DND-41 (cell line): ENCODE results near the gene POFUT2.

Experiments used
- ATAC-seq: fragments of 200-7000 bp; cut with Tn5 transposase; 3 replicates; pipeline ENCODE4 v1.9.1; 2021; ENCODE audit warnings: low read depth; ENCODE audit not compliant: insufficient read depth
- DNase-seq: peaks from one replicate; pipeline ENCODE4 v3.0.0-alpha.2; 2020
- H2AFZ ChIP-seq: 2 replicates; pipeline ENCODE4 v1.6.0; 2012; ENCODE audit warnings: low read depth, low read length
- H3K27ac ChIP-seq: 2 replicates; pipeline ENCODE4 v1.5.1; 2012; ENCODE audit warnings: low read length, inconsistent platforms
- H3K27me3 ChIP-seq: fragments of 200-600 bp; sonication (generic); 2 replicates; pipeline ENCODE4 v1.6.0; 2012; ENCODE audit warnings: low read length, mild to moderate bottlenecking, inconsistent platforms; ENCODE audit not compliant: insufficient read depth, poor library complexity
- H3K36me3 ChIP-seq: 2 replicates; pipeline ENCODE4 v1.5.1; 2012; ENCODE audit warnings: low read length, inconsistent platforms; ENCODE audit not compliant: insufficient read depth
- H3K4me1 ChIP-seq: 2 replicates; pipeline ENCODE4 v1.5.1; 2012; ENCODE audit warnings: mild to moderate bottlenecking, low read length; ENCODE audit not compliant: insufficient read depth
- H3K4me2 ChIP-seq: 2 replicates; pipeline ENCODE4 v1.6.0; 2012; ENCODE audit warnings: mild to moderate bottlenecking, moderate library complexity, low read length, inconsistent platforms; ENCODE audit not compliant: insufficient read depth
- H3K4me3 ChIP-seq, 2 experiments: fragments of 200-600 bp in 1 of 2; shearing (Covaris generic) in 1 of 2; 2 replicates each; pipeline ENCODE4 v1.5.1; 2012 to 2016; ENCODE audit warnings: inconsistent platforms in 2 of 2, low read length in 2 of 2, mild to moderate bottlenecking in 2 of 2, low read depth in 1 of 2, moderate library complexity in 1 of 2
- H3K79me2 ChIP-seq: 2 replicates; pipeline ENCODE4 v1.6.0; 2012; ENCODE audit warnings: low read length, inconsistent platforms; ENCODE audit not compliant: insufficient read depth
- H3K9ac ChIP-seq: 2 replicates; pipeline ENCODE4 v1.6.0; 2012; ENCODE audit warnings: low read depth, mild to moderate bottlenecking, inconsistent platforms, low read length, moderate library complexity
- H3K9me3 ChIP-seq: 2 replicates; pipeline ENCODE4 v1.5.1; 2012; ENCODE audit warnings: low read length, moderate library complexity, mild to moderate bottlenecking, inconsistent platforms; ENCODE audit not compliant: insufficient read depth, severe bottlenecking
- H4K20me1 ChIP-seq: 2 replicates; pipeline ENCODE4 v1.6.0; 2012; ENCODE audit warnings: low read length; ENCODE audit not compliant: insufficient read depth
- CTCF ChIP-seq: IDR thresholded peaks from 2 replicates; pipeline ENCODE4 v1.5.1; 2012; ENCODE audit warnings: borderline replicate concordance, low read length, moderate library complexity, mild to moderate bottlenecking; ENCODE audit not compliant: poor library complexity, severe bottlenecking; ENCODE audit errors: extremely low read depth
- EZH2 ChIP-seq: IDR thresholded peaks from 3 replicates; pipeline ENCODE4 v1.6.1; 2012; ENCODE audit warnings: borderline replicate concordance, low read depth, mild to moderate bottlenecking, moderate library complexity, low read length, inconsistent platforms; ENCODE audit not compliant: severe bottlenecking

POFUT2 gene

GRCh38 chr21:45294509-45295291 is 7.0 kb upstream of the POFUT2 start:
- Histone ChIP-seq H3K27ac (no peak overlapping the region), H3K4me1 (no peaks in the 10 kb centered on the region; the same call in 1 of the 2 replicates), H3K4me2 (no peak overlapping the region), H3K27me3 (no peaks in the 10 kb centered on the region), H3K9ac (no peak overlapping the region), H3K79me2 (no peaks in the 10 kb centered on the region), H4K20me1 (peaks cover 13% of the 10 kb centered on the region; the same call in 1 of the 2 replicates), H3K4me3 (no peak overlapping the region), H3K36me3 (no peaks in the 10 kb centered on the region), H3K9me3 (no peaks in the 10 kb centered on the region), H2AFZ (no peak overlapping the region)
- DNase-seq (no peak), ATAC-seq (no peak)
- no peak for TF ChIP-seq EZH2
- no peak for TF ChIP-seq CTCF

DNA sequence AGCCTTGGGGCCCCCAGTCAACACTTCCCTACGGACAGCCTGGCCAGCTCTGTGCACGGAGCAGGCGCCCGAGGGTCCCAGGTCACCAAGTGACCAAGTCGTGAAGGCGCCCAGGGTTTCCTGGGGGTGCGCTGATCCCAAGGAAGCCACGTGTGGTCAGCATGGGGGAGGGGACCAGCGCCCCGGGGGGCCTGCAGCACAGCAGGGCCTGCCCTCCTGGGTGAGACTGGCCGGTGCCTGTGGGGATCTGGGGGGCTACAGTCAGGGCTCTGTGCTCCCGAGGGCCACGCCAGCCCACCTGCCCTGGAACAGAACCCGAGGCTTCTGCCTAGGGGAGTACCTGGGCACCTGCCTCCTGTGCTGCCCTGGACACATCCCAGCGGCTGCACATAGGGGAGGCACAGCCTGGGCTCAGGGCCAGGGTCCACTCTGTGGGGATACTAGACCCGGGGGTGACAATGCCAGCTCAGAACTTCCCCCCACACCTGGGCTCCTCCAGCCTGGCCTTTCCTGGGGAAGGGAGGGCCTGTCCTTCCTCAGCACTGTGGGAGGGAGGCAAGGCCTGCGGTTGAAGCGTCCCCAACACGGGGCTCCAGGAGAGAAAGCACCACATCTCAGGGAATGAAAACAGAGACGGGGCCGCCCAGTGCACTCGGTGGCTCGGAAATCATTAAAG is 6.2 kb upstream of the POFUT2 start:
- TF ChIP-seq CTCF: no peak
- no peak for TF ChIP-seq EZH2
- peaks cover 9% of the 10 kb centered on the region; the same call in 1 of the 2 replicates for H4K20me1 ChIP-seq
- H3K4me1 ChIP-seq: peaks cover under 1% of the 10 kb centered on the region
- H3K9me3 ChIP-seq: no peaks in the 10 kb centered on the region
- H3K79me2 ChIP-seq: no peaks in the 10 kb centered on the region
- no peak overlapping the region for H3K4me3 ChIP-seq
- DNase-seq (no peak), ATAC-seq (no peak)
- H3K36me3 ChIP-seq: no peaks in the 10 kb centered on the region
- H2AFZ ChIP-seq: no peak overlapping the region
- no peak overlapping the region for H3K4me2 ChIP-seq
- H3K27ac ChIP-seq: no peak overlapping the region
- no peaks in the 10 kb centered on the region for H3K27me3 ChIP-seq
- no peak overlapping the region for H3K9ac ChIP-seq

GRCh38 chr21:45293220-45293725 is 5.6 kb upstream of the POFUT2 start:
- H3K9ac ChIP-seq: no peak overlapping the region
- no peak for ATAC-seq
- TF ChIP-seq EZH2 (no peak), CTCF (no peak)
- H3K4me3 ChIP-seq: no peak overlapping the region
- H2AFZ ChIP-seq: no peak overlapping the region
- peaks cover 7% of the 10 kb centered on the region for H3K4me1 ChIP-seq
- H3K79me2 ChIP-seq: no peaks in the 10 kb centered on the region
- no peaks in the 10 kb centered on the region for H3K9me3 ChIP-seq
- peaks cover 9% of the 10 kb centered on the region; the same call in 1 of the 2 replicates for H4K20me1 ChIP-seq
- no peaks in the 10 kb centered on the region for H3K27me3 ChIP-seq
- no peak overlapping the region for H3K4me2 ChIP-seq
- no peaks in the 10 kb centered on the region for H3K36me3 ChIP-seq
- no peak overlapping the region for H3K27ac ChIP-seq
- DNase-seq: no peak
